NCI-H2081 (cell line): ENCODE measurements around the gene PLXNA4.
"Not testable (repeated sequence)": the region's sequence is repeated elsewhere in the genome, so short reads cannot be mapped to it uniquely, and the experiment has no call there.

ENCODE experiments used
- DNase-seq, 2 experiments: peaks; one replicate each; lab custom pipeline; 2025; lab: John Stamatoyannopoulos, UW

PLXNA4 gene

GRCh38 chr7:132415259-132415658 lies 161.0 kb downstream of the PLXNA4 start:
- DNase-seq = no peak

GRCh38 chr7:132414857-132415256 lies 161.4 kb downstream of the PLXNA4 start:
- DNase-seq = no peak

- no peak for DNase-seq
Measured at GRCh38 chr7:132412435-132412834, 163.8 kb downstream of the PLXNA4 start.

GRCh38 chr7:132410861-132411541 lies 165.3 kb downstream of the PLXNA4 start:
- no peak for DNase-seq

- DNase-seq = no peak
Measured at GRCh38 chr7:132410385-132410784, 165.9 kb downstream of the PLXNA4 start.

GRCh38 chr7:132407764-132408163 lies 168.5 kb downstream of the PLXNA4 start:
- no peak for DNase-seq

GRCh38 chr7:132406039-132406438 lies 170.2 kb downstream of the PLXNA4 start:
- DNase-seq = no peak

GRCh38 chr7:132404261-132404660 lies 172.0 kb downstream of the PLXNA4 start:
- DNase-seq = no peak

- no peak for DNase-seq
Measured at GRCh38 chr7:132403465-132404110, 172.7 kb downstream of the PLXNA4 start.

- no peak for DNase-seq
Measured at GRCh38 chr7:132402751-132403245, 173.5 kb downstream of the PLXNA4 start.

GRCh38 chr7:132402096-132402495 lies 174.2 kb downstream of the PLXNA4 start:
- no peak for DNase-seq

GRCh38 chr7:132400561-132401142 lies 175.6 kb downstream of the PLXNA4 start:
- no peak for DNase-seq

- DNase-seq = no peak
Measured at GRCh38 chr7:132399367-132399766, 176.9 kb downstream of the PLXNA4 start.

- DNase-seq = no peak
Measured at GRCh38 chr7:132398253-132398925, 177.9 kb downstream of the PLXNA4 start.

GRCh38 chr7:132397070-132397469 lies 179.2 kb downstream of the PLXNA4 start:
- no peak for DNase-seq

GRCh38 chr7:132395361-132395760 lies 180.9 kb downstream of the PLXNA4 start:
- DNase-seq = no peak

GRCh38 chr7:132394283-132395198 lies 181.7 kb downstream of the PLXNA4 start:
- DNase-seq = no peak

- no peak for DNase-seq
Measured at GRCh38 chr7:132393789-132394261, 182.4 kb downstream of the PLXNA4 start.

GRCh38 chr7:132392713-132393112 lies 183.6 kb downstream of the PLXNA4 start:
- no peak for DNase-seq

GRCh38 chr7:132390705-132391104 lies 185.6 kb downstream of the PLXNA4 start:
- DNase-seq = no peak

- DNase-seq = not testable (repeated sequence)
Measured at GRCh38 chr7:132390049-132390448, 186.2 kb downstream of the PLXNA4 start.
